ENCODE measurements around the gene SLIT3.
A peak's percentile ranks its signal among the peaks of the same experiment; 100 is the strongest.
"Not testable (repeated sequence)": the region's sequence is repeated elsewhere in the genome, so short reads cannot be mapped to it uniquely, and the experiment has no call there.

Gene SLIT3

GRCh38 chr5:169216866-169217265 lies 84.1 kb downstream of the SLIT3 start:
- DNase-seq: no peak

GRCh38 chr5:169213479-169213878 lies 87.5 kb downstream of the SLIT3 start:
- DNase-seq: no peak

GRCh38 chr5:169211761-169212160 lies 89.2 kb downstream of the SLIT3 start:
- not testable (repeated sequence) for DNase-seq

GRCh38 chr5:169204788-169205400 lies 96.0 kb downstream of the SLIT3 start:
- DNase-seq: no peak

- DNase-seq: no peak
These were observed 98.0 kb downstream of the SLIT3 start for GRCh38 chr5:169202969-169203368.

- DNase-seq: peak; percentile 13
These were observed 99.3 kb downstream of the SLIT3 start for GRCh38 chr5:169201597-169201996.

GRCh38 chr5:169200125-169200778 lies 100.7 kb downstream of the SLIT3 start:
- DNase-seq: no peak

- DNase-seq: no peak
These were observed 103.6 kb downstream of the SLIT3 start for GRCh38 chr5:169197343-169197742.

GRCh38 chr5:169196059-169196458 lies 104.9 kb downstream of the SLIT3 start:
- DNase-seq: no peak

GRCh38 chr5:169195601-169196000 lies 105.3 kb downstream of the SLIT3 start:
- no peak for DNase-seq

GRCh38 chr5:169192536-169192935 lies 108.4 kb downstream of the SLIT3 start:
- no peak for DNase-seq

- DNase-seq: no peak
These were observed 110.1 kb downstream of the SLIT3 start for GRCh38 chr5:169190849-169191248.

- no peak for DNase-seq
These were observed 115.3 kb downstream of the SLIT3 start for GRCh38 chr5:169185626-169186025.

GRCh38 chr5:169183576-169183975 lies 117.4 kb downstream of the SLIT3 start:
- no peak for DNase-seq

GRCh38 chr5:169182797-169183196 lies 118.1 kb downstream of the SLIT3 start:
- DNase-seq: no peak

- DNase-seq: no peak
These were observed 119.1 kb downstream of the SLIT3 start for GRCh38 chr5:169181814-169182213.

GRCh38 chr5:169178754-169179153 lies 122.2 kb downstream of the SLIT3 start:
- no peak for DNase-seq

GRCh38 chr5:169178274-169178673 lies 122.7 kb downstream of the SLIT3 start:
- DNase-seq: no peak

- no peak for DNase-seq
These were observed 123.9 kb downstream of the SLIT3 start for GRCh38 chr5:169176709-169177694.

- no peak for DNase-seq
These were observed 125.2 kb downstream of the SLIT3 start for GRCh38 chr5:169175733-169176132.

GRCh38 chr5:169174923-169175322 lies 126.0 kb downstream of the SLIT3 start:
- DNase-seq: no peak

GRCh38 chr5:169173372-169173771 lies 127.6 kb downstream of the SLIT3 start:
- no peak for DNase-seq

GRCh38 chr5:169171515-169171914 lies 129.4 kb downstream of the SLIT3 start:
- no peak for DNase-seq

- DNase-seq: no peak
These were observed 131.2 kb downstream of the SLIT3 start for GRCh38 chr5:169169783-169170182.

Measured in MV-4-11 (cell line).